ENCODE measurements around the gene OR5B17. TPM values are rescaled to one million over a fixed set of nuclear protein-coding genes. Genes with fewer than 3 reads are reported as not detected.

OR5B17 gene
- total and polyA plus RNA-seq, 10 of the 15 experiments (the other 5 are each of a cell fraction or from before 2014, with no cell fraction given), result not detected

DNA sequence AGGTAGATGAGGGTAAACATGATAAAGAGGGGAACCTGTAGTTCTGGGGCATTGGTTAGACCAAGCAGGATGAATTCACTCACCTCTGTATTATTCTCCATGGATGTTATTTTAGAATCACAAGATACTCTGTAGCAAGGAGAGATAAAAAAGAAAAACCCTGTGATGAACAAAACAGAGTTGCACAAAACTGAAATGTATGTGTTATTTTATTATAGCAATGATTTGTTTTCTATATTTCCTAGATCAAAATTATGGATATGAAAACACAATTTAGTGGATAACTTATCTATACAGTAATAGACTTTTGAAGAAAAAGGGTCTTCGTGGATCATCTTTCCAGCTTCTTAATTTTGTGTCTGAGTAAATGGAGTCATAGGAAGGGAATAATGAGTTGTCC is at the start of gene OR5B17 (continued):
- TF ChIP-seq KAT2A (conservative IDR thresholded peaks at IDR 0.05; ENCODE audit: control insufficient read depth, low read depth, low read length) (no peak), BHLHE40 (IDR thresholded peaks at IDR 0.05; ENCODE audit: borderline replicate concordance in 1 of 2, low read depth in 2 of 2, low read length in 1 of 2) (no peak), MYC (IDR thresholded peaks at IDR 0.05; ENCODE audit: insufficient read depth, insufficient read length, insufficient replicate concordance, low read length, severe bottlenecking) (no peak), PAX5 (IDR thresholded peaks at IDR 0.05; ENCODE audit: borderline replicate concordance, low read depth, low read length) (no peak), RELA (IDR thresholded peaks at IDR 0.05; ENCODE audit: borderline replicate concordance, partially characterized antibody) (no peak)
- TF ChIP-seq, protein P1, sequence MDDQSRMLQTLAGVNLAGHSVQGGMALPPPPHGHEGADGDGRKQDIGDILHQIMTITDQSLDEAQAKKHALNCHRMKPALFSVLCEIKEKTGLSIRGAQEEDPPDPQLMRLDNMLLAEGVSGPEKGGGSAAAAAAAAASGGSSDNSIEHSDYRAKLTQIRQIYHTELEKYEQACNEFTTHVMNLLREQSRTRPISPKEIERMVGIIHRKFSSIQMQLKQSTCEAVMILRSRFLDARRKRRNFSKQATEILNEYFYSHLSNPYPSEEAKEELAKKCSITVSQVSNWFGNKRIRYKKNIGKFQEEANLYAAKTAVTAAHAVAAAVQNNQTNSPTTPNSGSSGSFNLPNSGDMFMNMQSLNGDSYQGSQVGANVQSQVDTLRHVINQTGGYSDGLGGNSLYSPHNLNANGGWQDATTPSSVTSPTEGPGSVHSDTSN (IDR thresholded peaks at IDR 0.05; ENCODE audit: insufficient replicate concordance, low read depth, low read length), result no peak

DNA sequence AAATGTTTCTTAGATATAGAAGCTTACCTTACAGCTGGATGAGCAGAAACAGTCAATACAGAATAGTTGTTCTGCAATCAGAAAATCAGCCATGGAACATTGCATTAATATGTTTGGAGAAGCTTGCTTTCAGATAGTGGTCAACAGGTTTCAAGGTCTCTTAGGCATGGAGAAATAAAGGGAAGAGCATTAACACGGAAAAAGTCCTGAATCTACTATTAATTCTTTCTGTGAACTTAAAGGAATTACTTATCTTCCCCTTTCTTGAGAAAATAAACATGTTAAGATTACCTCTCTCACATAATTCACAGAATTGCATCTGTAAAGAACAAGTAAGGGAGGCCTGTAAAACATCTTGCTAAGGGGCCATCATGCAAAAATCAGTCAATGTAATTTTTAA is 47.9 kb upstream of the OR5B17 start, which contains the start of gene OR5B3:
OR5B3 (minus strand) TSS at position 101 of the 400 bp plus-strand sequence. CDS start 3,465 bp downstream, outside the sequence.
- 27% methylated on average over 1 of the region's 1 CpG for WGBS (ENCODE audit: insufficient coverage, insufficient replicate concordance, low lambda C conversion rate, missing lambda C conversion rate)
- no TSS peak for BruUV-seq (replicated peaks)
- ATAC-seq (no peak), DNase-seq (ENCODE audit: low read depth, low spot score) (no peak), FAIRE-seq (no peak)
- Histone ChIP-seq H3K27me3 (replicated peaks in 1 of 2; ENCODE audit: control insufficient read depth in 2 of 2, insufficient read depth in 2 of 2, low read length in 1 of 2) (no peaks in the 10 kb centered on the region), H3K4me3 (no peak within 1 kb of the TSS), H2AFZ (ENCODE audit: control insufficient read depth, low read depth, low read length) (no peak within 1 kb of the TSS), H4K20me1 (ENCODE audit: control insufficient read depth, insufficient read depth) (no peaks in the 10 kb centered on the region), H3K9ac (ENCODE audit: control insufficient read depth, insufficient read depth, low read length) (no peak within 1 kb of the TSS), H3K9me3 (replicated peaks; ENCODE audit: control insufficient read depth, insufficient read depth, low read length) (no peaks in the 10 kb centered on the region), H3K27ac (ENCODE audit: control insufficient read depth, insufficient read depth) (no peak within 1 kb of the TSS), H3K79me2 (ENCODE audit: control insufficient read depth, insufficient read depth, low read length) (no peaks in the 10 kb centered on the region), H3K4me2 (ENCODE audit: control insufficient read depth, insufficient read depth) (no peak within 1 kb of the TSS), H3K4me1 (ENCODE audit: control insufficient read depth, insufficient read depth, low read length) (no peaks in the 10 kb centered on the region), H3K36me3 (ENCODE audit: control insufficient read depth in 2 of 2, insufficient read depth in 2 of 2, low read length in 1 of 2) (no peaks in the 10 kb centered on the region)
- RAD21 ChIA-PET (ENCODE audit: unreplicated experiment), result no interaction called here
- SMC1A ChIA-PET (ENCODE audit: uncharacterized antibody, unreplicated experiment), result no interaction called here
- in situ Hi-C loops (cut with MboI), result no loop called here
- CTCF ChIA-PET, result interaction anchor here (1.3 kb wide), 1 partner anchor 106 kb away, joined by 4 read pairs; no protein-coding TSS in a partner anchor
- POLR2A ChIA-PET, result no interaction called here
- intact Hi-C loops (cut with micrococcal nuclease; ENCODE audit: unreplicated experiment), result no loop called here
- TF ChIP-seq CHD2 (IDR thresholded peaks at IDR 0.05; ENCODE audit: borderline replicate concordance, low read depth, low read length) (no peak), SP1 (IDR thresholded peaks at IDR 0.05; ENCODE audit: low read depth, low read length) (no peak), NBN (IDR thresholded peaks at IDR 0.05) (no peak)
- TF ChIP-seq, protein P2, sequence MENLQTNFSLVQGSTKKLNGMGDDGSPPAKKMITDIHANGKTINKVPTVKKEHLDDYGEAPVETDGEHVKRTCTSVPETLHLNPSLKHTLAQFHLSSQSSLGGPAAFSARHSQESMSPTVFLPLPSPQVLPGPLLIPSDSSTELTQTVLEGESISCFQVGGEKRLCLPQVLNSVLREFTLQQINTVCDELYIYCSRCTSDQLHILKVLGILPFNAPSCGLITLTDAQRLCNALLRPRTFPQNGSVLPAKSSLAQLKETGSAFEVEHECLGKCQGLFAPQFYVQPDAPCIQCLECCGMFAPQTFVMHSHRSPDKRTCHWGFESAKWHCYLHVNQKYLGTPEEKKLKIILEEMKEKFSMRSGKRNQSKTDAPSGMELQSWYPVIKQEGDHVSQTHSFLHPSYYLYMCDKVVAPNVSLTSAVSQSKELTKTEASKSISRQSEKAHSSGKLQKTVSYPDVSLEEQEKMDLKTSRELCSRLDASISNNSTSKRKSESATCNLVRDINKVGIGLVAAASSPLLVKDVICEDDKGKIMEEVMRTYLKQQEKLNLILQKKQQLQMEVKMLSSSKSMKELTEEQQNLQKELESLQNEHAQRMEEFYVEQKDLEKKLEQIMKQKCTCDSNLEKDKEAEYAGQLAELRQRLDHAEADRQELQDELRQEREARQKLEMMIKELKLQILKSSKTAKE (IDR thresholded peaks at IDR 0.05; ENCODE audit: low read depth, poor library complexity, severe bottlenecking), result no peak
- TF ChIP-seq, protein P3, sequence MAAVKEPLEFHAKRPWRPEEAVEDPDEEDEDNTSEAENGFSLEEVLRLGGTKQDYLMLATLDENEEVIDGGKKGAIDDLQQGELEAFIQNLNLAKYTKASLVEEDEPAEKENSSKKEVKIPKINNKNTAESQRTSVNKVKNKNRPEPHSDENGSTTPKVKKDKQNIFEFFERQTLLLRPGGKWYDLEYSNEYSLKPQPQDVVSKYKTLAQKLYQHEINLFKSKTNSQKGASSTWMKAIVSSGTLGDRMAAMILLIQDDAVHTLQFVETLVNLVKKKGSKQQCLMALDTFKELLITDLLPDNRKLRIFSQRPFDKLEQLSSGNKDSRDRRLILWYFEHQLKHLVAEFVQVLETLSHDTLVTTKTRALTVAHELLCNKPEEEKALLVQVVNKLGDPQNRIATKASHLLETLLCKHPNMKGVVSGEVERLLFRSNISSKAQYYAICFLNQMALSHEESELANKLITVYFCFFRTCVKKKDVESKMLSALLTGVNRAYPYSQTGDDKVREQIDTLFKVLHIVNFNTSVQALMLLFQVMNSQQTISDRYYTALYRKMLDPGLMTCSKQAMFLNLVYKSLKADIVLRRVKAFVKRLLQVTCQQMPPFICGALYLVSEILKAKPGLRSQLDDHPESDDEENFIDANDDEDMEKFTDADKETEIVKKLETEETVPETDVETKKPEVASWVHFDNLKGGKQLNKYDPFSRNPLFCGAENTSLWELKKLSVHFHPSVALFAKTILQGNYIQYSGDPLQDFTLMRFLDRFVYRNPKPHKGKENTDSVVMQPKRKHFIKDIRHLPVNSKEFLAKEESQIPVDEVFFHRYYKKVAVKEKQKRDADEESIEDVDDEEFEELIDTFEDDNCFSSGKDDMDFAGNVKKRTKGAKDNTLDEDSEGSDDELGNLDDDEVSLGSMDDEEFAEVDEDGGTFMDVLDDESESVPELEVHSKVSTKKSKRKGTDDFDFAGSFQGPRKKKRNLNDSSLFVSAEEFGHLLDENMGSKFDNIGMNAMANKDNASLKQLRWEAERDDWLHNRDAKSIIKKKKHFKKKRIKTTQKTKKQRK (IDR thresholded peaks at IDR 0.05; ENCODE audit: low read depth, low read length), result no peak
- TF ChIP-seq, protein P4, sequence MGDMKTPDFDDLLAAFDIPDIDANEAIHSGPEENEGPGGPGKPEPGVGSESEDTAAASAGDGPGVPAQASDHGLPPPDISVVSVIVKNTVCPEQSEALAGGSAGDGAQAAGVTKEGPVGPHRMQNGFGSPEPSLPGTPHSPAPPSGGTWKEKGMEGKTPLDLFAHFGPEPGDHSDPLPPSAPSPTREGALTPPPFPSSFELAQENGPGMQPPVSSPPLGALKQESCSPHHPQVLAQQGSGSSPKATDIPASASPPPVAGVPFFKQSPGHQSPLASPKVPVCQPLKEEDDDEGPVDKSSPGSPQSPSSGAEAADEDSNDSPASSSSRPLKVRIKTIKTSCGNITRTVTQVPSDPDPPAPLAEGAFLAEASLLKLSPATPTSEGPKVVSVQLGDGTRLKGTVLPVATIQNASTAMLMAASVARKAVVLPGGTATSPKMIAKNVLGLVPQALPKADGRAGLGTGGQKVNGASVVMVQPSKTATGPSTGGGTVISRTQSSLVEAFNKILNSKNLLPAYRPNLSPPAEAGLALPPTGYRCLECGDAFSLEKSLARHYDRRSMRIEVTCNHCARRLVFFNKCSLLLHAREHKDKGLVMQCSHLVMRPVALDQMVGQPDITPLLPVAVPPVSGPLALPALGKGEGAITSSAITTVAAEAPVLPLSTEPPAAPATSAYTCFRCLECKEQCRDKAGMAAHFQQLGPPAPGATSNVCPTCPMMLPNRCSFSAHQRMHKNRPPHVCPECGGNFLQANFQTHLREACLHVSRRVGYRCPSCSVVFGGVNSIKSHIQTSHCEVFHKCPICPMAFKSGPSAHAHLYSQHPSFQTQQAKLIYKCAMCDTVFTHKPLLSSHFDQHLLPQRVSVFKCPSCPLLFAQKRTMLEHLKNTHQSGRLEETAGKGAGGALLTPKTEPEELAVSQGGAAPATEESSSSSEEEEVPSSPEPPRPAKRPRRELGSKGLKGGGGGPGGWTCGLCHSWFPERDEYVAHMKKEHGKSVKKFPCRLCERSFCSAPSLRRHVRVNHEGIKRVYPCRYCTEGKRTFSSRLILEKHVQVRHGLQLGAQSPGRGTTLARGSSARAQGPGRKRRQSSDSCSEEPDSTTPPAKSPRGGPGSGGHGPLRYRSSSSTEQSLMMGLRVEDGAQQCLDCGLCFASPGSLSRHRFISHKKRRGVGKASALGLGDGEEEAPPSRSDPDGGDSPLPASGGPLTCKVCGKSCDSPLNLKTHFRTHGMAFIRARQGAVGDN (IDR thresholded peaks at IDR 0.05), result no peak

All from GM12878 (cell line).